HG02981 (cell line): ENCODE measurements around the gene POLG2.
"Not testable (repeated sequence)": the region's sequence is repeated elsewhere in the genome, so short reads cannot be mapped to it uniquely, and the experiment has no call there.

ENCODE experiments used
- ATAC-seq: cut with Tn5 transposase; IDR thresholded peaks from one replicate; pipeline ENCODE4 v1.9.1; 2021; ENCODE audit warnings: mild to moderate bottlenecking, moderate library complexity; ENCODE audit not compliant: unreplicated experiment

Gene POLG2

GRCh38 chr17:64506201-64506575, 9.3 kb upstream of the POLG2 start, which contains the start of gene DDX5:
Gene DDX5, minus strand, starts transcription at chr17:64506289. Its CDS starts 170 bp downstream, at chr17:64506119.
- peak; percentile 54 for ATAC-seq

DNA sequence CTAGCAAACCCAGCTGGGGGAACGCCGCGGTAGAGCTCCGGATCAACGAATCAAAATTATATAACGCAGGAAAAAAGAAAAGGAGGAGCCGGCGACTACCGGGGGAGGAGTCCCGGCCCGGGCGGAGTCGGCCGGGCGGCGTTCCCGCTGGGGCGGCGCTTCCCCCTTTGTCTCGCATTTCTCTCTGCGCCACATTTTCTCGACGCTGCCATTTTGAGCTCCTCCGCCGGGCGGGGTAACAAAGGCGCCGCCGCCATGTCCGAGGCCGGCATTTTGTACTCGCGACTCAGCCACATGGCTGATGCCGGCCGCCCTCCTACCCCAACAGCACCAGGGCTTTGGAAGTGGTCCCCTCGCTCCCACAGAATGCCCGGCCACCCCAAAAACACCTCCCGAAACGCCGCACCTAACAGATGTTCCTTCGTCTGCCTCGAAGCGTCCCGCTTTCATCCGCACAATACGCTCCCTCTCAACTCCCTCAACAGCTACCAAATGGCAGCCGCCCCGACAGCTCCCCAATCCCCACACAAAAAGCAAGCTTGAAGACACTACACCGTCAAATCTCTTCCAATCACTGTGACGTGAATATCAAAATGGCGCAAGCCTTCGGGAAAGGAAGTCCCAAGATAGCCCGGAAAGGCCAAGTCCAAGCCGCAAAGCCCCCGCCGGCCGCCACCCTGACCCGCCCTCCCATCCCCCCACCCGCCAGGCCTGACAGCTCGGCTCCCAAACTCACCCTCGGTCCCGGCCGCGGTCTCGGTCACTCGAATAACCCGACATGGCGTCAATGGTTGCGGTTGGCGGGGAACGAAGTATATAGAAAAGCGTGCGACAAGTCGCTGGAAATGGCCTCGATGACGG, 8.7 kb upstream of the POLG2 start:
- peak; percentile 21 for ATAC-seq

- no peak for ATAC-seq
Measured at GRCh38 chr17:64504769-64505339, 8.0 kb upstream of the POLG2 start.

DNA sequence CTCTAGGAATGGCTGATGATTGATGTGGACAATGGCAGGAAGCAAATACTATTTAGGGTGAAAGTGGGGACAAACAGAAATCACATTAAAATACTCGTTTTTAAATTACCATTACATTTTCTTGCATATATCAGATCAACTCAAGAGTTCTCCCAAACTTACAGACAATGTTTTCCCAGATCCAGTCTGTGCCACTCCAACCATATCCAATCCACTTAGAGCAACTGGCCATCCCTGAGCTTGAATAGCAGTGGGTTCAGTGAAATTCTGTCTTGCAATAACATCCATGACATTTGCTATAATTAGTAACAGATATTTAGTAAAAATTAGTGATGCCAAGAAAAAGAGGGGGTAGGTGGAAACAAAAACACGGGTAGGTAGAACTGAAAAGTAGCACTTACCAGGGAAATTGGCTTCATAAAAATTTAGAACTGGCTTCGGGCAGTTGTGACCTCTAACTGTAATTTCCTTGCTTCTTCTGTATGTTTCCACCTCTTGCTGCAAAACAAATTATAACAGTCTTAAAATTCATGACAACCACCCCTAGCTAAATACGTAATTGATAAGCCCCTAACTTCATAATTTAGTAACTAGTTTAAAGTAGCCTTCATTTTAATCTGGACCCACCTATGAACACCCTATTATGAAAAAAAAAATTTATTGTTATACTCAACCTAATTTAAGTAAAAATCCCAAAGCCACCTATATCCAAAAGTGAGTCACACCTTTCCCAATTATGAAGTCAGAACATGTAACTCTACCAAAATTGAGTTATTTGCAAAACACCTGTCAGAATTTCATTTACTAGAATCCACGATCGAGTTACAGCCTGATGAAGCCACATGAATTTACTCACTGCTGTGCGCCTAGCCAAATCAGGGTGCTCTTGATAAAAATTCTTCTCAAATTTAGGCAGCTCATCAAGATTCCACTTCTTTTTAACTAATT, 7.2 kb upstream of the POLG2 start:
- ATAC-seq, result no peak

GRCh38 chr17:64503341-64503740, 6.5 kb upstream of the POLG2 start:
- no peak for ATAC-seq

- ATAC-seq, result no peak
Measured at GRCh38 chr17:64502809-64503208, 6.0 kb upstream of the POLG2 start.

DNA sequence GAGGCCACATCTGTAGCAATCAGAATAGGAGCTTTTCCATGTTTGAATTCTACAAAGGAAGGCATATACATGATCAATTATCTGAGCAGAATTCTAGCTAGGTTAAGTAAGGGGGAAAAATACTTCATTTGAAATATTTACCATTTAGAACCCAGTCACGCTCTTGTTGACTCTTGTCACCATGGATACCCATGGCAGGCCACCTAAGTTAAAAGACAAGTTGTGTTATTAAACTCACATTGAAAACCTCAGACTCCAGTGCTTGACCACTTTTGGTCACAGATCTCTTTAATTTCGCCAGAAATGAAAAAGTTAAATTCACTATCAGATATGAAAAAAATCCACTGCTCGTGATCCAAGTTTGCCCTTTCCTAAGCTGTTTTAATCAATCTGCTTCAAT, 5.2 kb upstream of the POLG2 start:
- ATAC-seq, result no peak

DNA sequence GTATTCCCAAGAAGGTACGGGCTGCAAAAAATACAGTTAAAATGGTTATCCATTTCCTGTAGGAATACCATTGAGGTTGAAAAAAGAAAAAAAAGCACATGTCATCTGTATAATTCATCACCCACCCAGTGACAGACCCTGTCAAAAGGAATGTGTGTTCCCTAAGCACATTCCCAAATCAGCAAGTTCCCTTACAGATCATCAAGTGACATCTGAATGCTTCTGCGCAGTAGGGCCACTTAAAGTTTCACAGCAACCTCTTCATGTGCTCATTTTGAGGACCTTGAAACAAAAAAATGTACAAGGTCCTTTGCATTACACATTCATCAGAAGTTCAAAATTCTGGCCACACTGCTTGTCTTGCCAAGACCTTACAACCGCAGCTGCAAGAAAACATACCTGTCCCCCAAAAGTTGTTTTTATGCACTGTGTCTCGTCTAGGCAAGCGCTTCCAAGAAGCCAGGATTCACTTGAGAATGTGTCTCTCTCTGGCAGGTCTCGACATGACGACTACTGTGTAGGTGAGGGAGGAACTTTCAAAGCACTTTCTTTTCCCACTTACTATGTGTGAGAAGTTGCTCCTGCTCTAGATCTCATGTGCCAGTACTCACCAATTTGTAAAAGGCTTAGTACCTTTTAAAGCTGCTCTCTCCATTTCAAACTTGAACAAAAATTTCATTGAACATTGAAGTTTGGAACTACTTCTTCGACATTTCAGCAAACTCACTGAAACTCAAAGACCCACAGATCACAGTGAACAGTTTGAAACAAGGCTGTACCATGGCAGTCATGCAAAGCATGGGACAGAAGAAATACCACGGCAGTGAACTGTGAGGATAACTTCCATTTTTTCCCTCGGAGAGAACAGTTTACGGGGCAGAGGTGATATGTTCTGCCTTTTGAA, 4.3 kb upstream of the POLG2 start:
- no peak for ATAC-seq

- no peak for ATAC-seq
Measured at GRCh38 chr17:64500487-64500859, 3.6 kb upstream of the POLG2 start.

GRCh38 chr17:64499805-64500486, 3.1 kb upstream of the POLG2 start:
- no peak for ATAC-seq

- ATAC-seq, result no peak
Measured at GRCh38 chr17:64498308-64499203, 1.7 kb upstream of the POLG2 start.

DNA sequence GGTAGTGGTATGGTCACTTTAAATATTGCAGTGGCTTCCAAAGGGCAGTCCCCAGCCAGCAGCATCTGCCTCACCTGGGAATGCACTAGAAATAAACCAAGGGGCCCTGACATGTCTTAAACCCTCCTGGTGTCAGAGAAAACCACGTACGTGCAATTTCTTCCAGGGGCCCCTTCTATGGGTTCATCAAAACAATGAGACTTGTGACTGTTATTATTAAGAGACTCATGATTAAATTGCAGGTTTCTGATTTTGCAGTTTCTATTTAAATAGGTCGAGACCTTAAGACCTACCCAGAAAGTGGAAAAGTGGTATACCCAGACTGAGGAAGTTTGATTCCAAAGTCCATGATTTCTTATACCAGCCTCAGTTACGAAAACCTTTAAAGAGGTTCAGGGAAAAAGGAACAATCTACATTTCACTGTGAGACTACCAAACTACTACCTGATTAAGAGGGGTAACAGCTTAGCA, 746 bp upstream of the POLG2 start:
- no peak for ATAC-seq

DNA sequence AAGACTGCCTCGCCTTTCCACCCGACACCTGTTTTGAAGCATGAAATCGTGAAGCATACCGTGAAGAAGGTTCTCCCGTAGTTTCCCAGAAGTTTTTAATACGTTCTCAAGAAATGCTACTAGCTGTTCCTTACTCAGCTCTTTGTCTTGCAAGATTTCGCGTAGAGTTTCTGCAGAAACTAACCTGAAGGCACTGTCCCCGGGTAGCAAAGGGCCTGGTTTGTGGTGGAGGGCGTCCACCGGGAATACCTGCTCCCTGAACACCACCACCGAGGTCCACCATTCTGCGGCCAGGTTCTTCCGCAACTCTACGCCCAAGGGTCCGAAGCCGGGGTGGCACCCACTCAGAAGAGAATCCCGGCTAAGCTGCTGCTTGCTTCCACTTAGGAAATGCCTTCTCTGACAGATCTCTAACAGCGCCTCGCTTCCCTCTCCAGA, 487 bp downstream of the POLG2 start:
- no peak for ATAC-seq

DNA sequence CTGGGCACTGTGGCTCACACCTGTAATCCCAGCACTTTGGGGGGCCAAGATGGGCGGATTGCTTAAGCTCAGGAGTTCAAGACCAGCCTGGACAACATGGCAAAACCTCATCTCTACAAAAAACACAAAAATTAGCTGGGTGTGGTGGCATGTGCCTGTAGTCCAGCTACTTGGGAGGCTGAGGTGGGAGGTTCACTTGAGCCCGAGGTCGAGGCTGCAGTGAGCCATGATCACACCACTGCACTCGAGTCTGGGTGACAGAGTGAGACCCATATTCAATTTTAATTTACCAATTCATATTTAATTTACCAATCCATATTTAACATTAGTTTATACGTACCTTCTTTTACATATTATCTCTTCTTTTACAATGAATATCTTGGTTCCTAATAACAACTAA, 1.6 kb downstream of the POLG2 start:
- not testable (repeated sequence) for ATAC-seq

- no peak for ATAC-seq
Measured at GRCh38 chr17:64494121-64494520, 2.7 kb downstream of the POLG2 start.

- ATAC-seq, result no peak
Measured at GRCh38 chr17:64492481-64493109, 4.3 kb downstream of the POLG2 start.

GRCh38 chr17:64491994-64492393, 4.9 kb downstream of the POLG2 start:
- ATAC-seq, result no peak
